ENCODE measurements around the gene DUSP11. TPM values are rescaled to one million over a fixed set of nuclear protein-coding genes. Genes with fewer than 3 reads are reported as not detected.

DUSP11 gene
- total RNA-seq, 1 donor from 2014 or later = 29.8 TPM

DNA sequence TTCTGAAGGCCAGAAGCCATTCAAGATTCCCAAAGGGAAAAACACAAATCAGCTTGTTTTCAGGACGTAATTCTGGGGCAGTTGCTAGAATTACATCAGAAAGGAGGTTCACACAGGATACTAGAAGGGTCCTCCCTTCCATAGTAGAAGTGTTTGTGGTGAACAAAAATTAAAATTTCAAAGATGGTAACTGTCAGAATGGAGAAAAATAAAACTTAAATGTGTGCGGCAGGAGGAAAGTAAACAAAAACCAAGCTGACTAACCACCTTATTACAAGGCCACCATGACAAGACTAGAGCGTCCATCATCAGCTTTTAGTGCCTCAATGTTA is 33.1 kb downstream of the DUSP11 start:
- TF ChIP-seq CTCF (IDR thresholded peaks at IDR 0.05; ENCODE audit: insufficient read depth, low read length, poor library complexity, severe bottlenecking) = no peak
- peaks cover 2% of the 10 kb centered on the region for H3K36me3 ChIP-seq (ENCODE audit: control insufficient read depth, insufficient read depth, low read length)
- DNase-seq (ENCODE audit: low read depth) = no peak
- H3K27me3 ChIP-seq (ENCODE audit: control insufficient read depth, insufficient read depth, low read length) = no peaks in the 10 kb centered on the region
- H3K4me3 ChIP-seq (ENCODE audit: low read depth, low read length) = no peak overlapping the region

GRCh38 chr2:73746015-73746876 is 33.7 kb downstream of the DUSP11 start:
- no peak for DNase-seq (ENCODE audit: low read depth)
- TF ChIP-seq CTCF (IDR thresholded peaks at IDR 0.05; ENCODE audit: insufficient read depth, low read length, poor library complexity, severe bottlenecking) = no peak
- Histone ChIP-seq H3K27me3 (ENCODE audit: control insufficient read depth, insufficient read depth, low read length) (no peaks in the 10 kb centered on the region), H3K36me3 (ENCODE audit: control insufficient read depth, insufficient read depth, low read length) (peaks cover 2% of the 10 kb centered on the region), H3K4me3 (ENCODE audit: low read depth, low read length) (no peak overlapping the region)

DNA sequence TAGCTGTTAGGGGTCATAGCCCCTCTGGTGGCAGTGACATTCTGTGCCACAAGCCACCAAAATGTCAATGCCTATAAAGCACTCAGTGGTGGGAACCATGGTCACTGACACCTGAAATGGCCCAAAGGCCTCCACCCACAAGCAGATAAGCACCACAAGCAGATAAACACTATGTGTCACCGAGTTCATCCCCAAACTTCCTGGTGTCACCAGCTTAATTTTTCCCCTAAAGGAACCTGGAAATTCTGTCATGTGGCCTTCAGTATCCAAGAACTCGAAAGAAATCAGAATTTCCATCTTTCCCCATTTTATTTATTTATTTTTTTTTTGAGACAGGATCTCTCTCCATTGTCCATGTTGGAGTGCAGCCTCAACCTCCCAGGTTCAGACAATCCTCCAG is 39.1 kb downstream of the DUSP11 start:
- Histone ChIP-seq H3K36me3 (ENCODE audit: control insufficient read depth, insufficient read depth, low read length) (no peaks in the 10 kb centered on the region), H3K4me3 (ENCODE audit: low read depth, low read length) (no peak overlapping the region), H3K27me3 (ENCODE audit: control insufficient read depth, insufficient read depth, low read length) (no peaks in the 10 kb centered on the region)
- no peak for DNase-seq (ENCODE audit: low read depth)
- TF ChIP-seq CTCF (IDR thresholded peaks at IDR 0.05; ENCODE audit: insufficient read depth, low read length, poor library complexity, severe bottlenecking) = no peak

DNA sequence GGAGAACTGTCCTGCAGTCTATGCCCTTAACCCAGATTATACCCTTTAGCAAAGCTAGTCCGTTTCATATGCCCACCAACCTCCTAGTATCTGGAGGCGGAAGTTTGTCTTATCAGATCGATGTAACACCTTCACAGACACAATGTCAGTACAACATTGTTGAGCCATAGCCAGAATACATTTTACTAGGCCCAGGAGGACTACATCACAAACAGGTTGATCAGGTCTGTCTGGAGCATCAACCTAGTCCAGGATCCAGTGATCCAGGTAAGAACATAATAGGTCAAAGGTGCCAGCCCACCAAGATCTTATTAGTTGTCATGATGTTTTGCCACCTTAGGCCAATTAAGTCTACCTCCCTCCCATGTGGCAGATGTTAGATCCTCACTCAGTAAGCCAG is 40.8 kb downstream of the DUSP11 start:
- TF ChIP-seq CTCF (IDR thresholded peaks at IDR 0.05; ENCODE audit: insufficient read depth, low read length, poor library complexity, severe bottlenecking) = no peak

DNA sequence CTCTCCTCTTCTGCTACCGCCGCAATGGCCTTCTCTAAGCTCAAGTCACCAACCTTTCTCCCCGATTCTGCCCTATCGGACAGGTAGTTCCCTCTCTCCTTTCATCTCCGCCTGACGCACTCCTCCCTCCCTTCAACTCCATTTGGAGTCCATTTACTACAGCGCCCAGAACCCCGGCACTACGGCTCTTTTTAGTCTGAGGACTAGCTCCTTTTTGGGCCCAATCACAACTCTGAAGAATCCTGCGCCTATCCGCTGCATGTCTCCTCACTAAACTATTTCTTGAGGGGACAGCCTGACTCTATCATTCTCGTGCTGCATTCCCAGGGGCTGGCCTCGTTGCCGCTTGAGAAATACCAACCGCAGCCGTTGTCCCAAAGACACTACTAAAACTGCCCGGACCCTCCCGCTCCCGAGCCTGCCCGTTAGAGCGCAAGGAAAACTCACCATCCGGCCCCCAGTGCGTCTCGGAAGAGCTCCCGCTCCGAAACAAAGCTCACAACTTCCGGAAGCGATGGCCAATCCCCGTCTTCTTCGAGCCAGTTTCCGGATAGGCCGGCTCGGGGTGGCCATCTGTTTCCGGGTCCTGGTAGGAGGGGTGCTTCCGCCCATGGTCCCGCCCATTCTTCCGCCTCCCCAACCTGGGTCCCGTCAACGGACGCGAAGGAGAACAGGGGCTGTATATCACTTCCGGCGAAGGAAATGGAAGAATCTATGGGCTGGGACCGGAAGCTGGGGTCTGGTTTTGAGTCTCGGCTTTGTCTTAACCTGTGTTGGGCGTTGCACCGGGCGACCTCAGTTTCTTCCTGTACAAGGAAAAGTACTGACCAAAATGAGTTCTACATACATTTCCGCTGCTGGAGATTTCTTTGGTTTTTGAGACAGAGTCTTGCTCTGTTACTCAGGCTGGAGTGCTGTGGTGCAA is 42.8 kb downstream of the DUSP11 start, which contains the start of gene TPRKB:
TPRKB (minus strand) TSS at position 491 of the 925 bp plus-strand sequence. CDS start 2,776 bp downstream, outside the sequence.
- TF ChIP-seq CTCF (IDR thresholded peaks at IDR 0.05; ENCODE audit: insufficient read depth, low read length, poor library complexity, severe bottlenecking) = no peak
- H3K36me3 ChIP-seq (ENCODE audit: control insufficient read depth, insufficient read depth, low read length) = no peaks in the 10 kb centered on the region
- peak; percentile 92 for DNase-seq (ENCODE audit: low read depth)
- peak within 1 kb of the TSS; percentile 92 for H3K4me3 ChIP-seq (ENCODE audit: low read depth, low read length)
- no peaks in the 10 kb centered on the region for H3K27me3 ChIP-seq (ENCODE audit: control insufficient read depth, insufficient read depth, low read length)

More for the DNA sequence above, 40.8 kb downstream of the DUSP11 start:
- Histone ChIP-seq H3K4me3 (ENCODE audit: low read depth, low read length) (no peak overlapping the region), H3K36me3 (ENCODE audit: control insufficient read depth, insufficient read depth, low read length) (no peaks in the 10 kb centered on the region), H3K27me3 (ENCODE audit: control insufficient read depth, insufficient read depth, low read length) (no peaks in the 10 kb centered on the region)
- no peak for DNase-seq (ENCODE audit: low read depth)
